ENCODE results near the gene TBC1D22B.

- TF ChIP-seq GATA3 (IDR thresholded peaks at IDR 0.05; ENCODE audit: low read depth, low read length) (no peak), GATA2 (IDR thresholded peaks at IDR 0.05; ENCODE audit: low read depth, low read length) (no peak)
These were observed 57.6 kb downstream of the TBC1D22B start for GRCh38 chr6:37315157-37315515.
